CD4-positive, alpha-beta memory T cell (primary cell): ENCODE results near the gene WBP11. TPM values are rescaled to one million over a fixed set of nuclear protein-coding genes. Genes with fewer than 3 reads are reported as not detected.

Experiments
- CTCF ChIA-PET: fragments of 350-600 bp; sonication (Branson Sonifier 250); formaldehyde crosslinking; loops from one replicate; lab custom pipeline; 2021; ENCODE audit warnings: inconsistent platforms; ENCODE audit not compliant: partially characterized antibody; lab: Charles Lee
- POLR2A ChIA-PET: fragments of 350-600 bp; sonication (Branson Sonifier 250); formaldehyde crosslinking; loops from one replicate; lab custom pipeline; 2021; ENCODE audit not compliant: partially characterized antibody; lab: Charles Lee
- DNase-seq, 5 donors: peaks; one replicate each; pipeline versions ENCODE4 v3.0.0 to v3.0.0-alpha.2; 2020 to 2022; ENCODE audit warnings: mixed read lengths in 1 of 5
- H3K27ac ChIP-seq: one replicate; pipeline ENCODE4 v1.7.0; 2013; ENCODE audit warnings: low read depth, low read length
- H3K27me3 ChIP-seq: 2 replicates; pipeline ENCODE4 v1.7.0; 2013; ENCODE audit warnings: mild to moderate bottlenecking, low read length, moderate library complexity; ENCODE audit not compliant: insufficient read depth
- H3K36me3 ChIP-seq: 2 replicates; pipeline ENCODE4 v1.7.0; 2013; ENCODE audit warnings: mild to moderate bottlenecking, low read length, moderate library complexity; ENCODE audit not compliant: insufficient read depth
- H3K4me1 ChIP-seq: 2 replicates; pipeline ENCODE4 v1.7.0; 2013; ENCODE audit warnings: mild to moderate bottlenecking, low read length, moderate library complexity; ENCODE audit not compliant: insufficient read depth
- H3K4me3 ChIP-seq, 2 donors: one replicate each; pipeline ENCODE4 v1.7.0; 2013; ENCODE audit warnings: low read length in 2 of 2, mild to moderate bottlenecking in 1 of 2
- H3K9me3 ChIP-seq, 2 donors: one replicate each; pipeline ENCODE4 v1.7.0; 2013; ENCODE audit warnings: low read length in 2 of 2, control low read depth in 1 of 2; ENCODE audit not compliant: control insufficient read depth in 1 of 2
- H3K27ac Mint-ChIP-seq, 7 donors: one replicate each; pipeline ENCODE4 v1.8.0; 2020 to 2021; ENCODE audit warnings: mixed read lengths in 7 of 7, mild to moderate bottlenecking in 6 of 7, inconsistent platforms in 3 of 7, moderate library complexity in 3 of 7
- H3K27me3 Mint-ChIP-seq, 2 donors: one replicate each; pipeline ENCODE4 v1.8.0; 2020 to 2021; ENCODE audit warnings: mixed read lengths in 2 of 2
- H3K36me3 Mint-ChIP-seq, 2 donors: one replicate each; pipeline ENCODE4 v1.8.0; 2020 to 2021; ENCODE audit warnings: mixed read lengths in 2 of 2, inconsistent platforms in 1 of 2, mild to moderate bottlenecking in 1 of 2
- H3K4me1 Mint-ChIP-seq, 4 donors: one replicate each; pipeline ENCODE4 v1.8.0; 2020 to 2021; ENCODE audit warnings: mixed read lengths in 4 of 4, mild to moderate bottlenecking in 1 of 4
- H3K4me3 Mint-ChIP-seq, 8 donors: one replicate each; pipeline ENCODE4 v1.8.0; 2020 to 2021; ENCODE audit warnings: mixed read lengths in 8 of 8, mild to moderate bottlenecking in 7 of 8, moderate library complexity in 6 of 8, inconsistent platforms in 3 of 8
- H3K9me3 Mint-ChIP-seq, 8 donors: one replicate each; pipeline ENCODE4 v1.8.0; 2020 to 2021; ENCODE audit warnings: mixed read lengths in 8 of 8, mild to moderate bottlenecking in 5 of 8, inconsistent platforms in 3 of 8, moderate library complexity in 1 of 8
- intact Hi-C: fragments of 100-400 bp; cut with micrococcal nuclease; formaldehyde crosslinking; loops from one replicate; pipeline ENCODE4 v1.15.1; 2023
- polyA plus RNA-seq, 2 donors: library from polyadenylated mRNA; unstranded; fragments of 300-500 nt; fragmentation: Illumina TruSeq; gene quantifications; one replicate each; pipeline ENCODE4 v1.2.3, GENCODE V29; 2021
- total RNA-seq, 2 experiments: library from RNA; stranded (reverse); gene quantifications; one replicate each; pipeline ENCODE4 v1.2.3, GENCODE V29; 2021

Gene WBP11
- total and polyA plus RNA-seq, 4 experiments from 2014 or later: 45.8 to 83.8 (median 80.8) TPM

GRCh38 chr12:14770496-14771461 is 32.5 kb downstream of the WBP11 start:
- Histone ChIP-seq H3K27me3 (no peaks in the 10 kb centered on the region), H3K36me3 (no peaks in the 10 kb centered on the region), H3K4me1 (peaks cover 55% of the 10 kb centered on the region), H3K9me3 (no peaks in the 10 kb centered on the region), H3K4me3 (peak overlapping the region; percentile 88 to 92), H3K27ac (peak overlapping the region; percentile 98)
- peaks cover 1 to 23% (median 14%) of the 10 kb centered on the region in 8 donors for H3K9me3 Mint-ChIP-seq
- ChIA-PET POLR2A (interaction anchor here (0.6 to 8.5 kb wide), 55 partner anchors 9 to 1140 kb away, joined by 3 to 376 read pairs (median 5); partner anchors contain the start of genes ARHGDIB, ATF7IP, C12orf60 and DERA), CTCF (interaction anchor here (0.6 to 4.6 kb wide), 29 partner anchors 10 to 516 kb away, joined by 3 to 27 read pairs (median 4); partner anchors contain the start of genes ATF7IP, C12orf60, ERP27 and WBP11)
- peak overlapping the region; percentile 97 to 100 (median 99) for H3K27ac Mint-ChIP-seq
- no peaks in the 10 kb centered on the region for H3K27me3 Mint-ChIP-seq
- intact Hi-C loops: loop anchor here (1.0 to 5.0 kb wide), 8 partner anchors 33 to 1017 kb away; partner anchors contain the start of genes ARHGDIB, ATF7IP, C12orf60 and EPS8
- H3K36me3 Mint-ChIP-seq: peaks cover 28 to 65% of the 10 kb centered on the region in 2 donors
- peak overlapping the region; percentile 94 to 99 (median 97) for H3K4me3 Mint-ChIP-seq
- DNase-seq: peak; percentile 94 to 96 (median 95)
- H3K4me1 Mint-ChIP-seq: peaks cover 36 to 83% (median 53%) of the 10 kb centered on the region in 4 donors

GRCh38 chr12:14769969-14770495 is 33.2 kb downstream of the WBP11 start:
- intact Hi-C loops: loop anchor here (1.0 to 5.0 kb wide), 6 partner anchors 33 to 1017 kb away; partner anchors contain the start of genes C12orf60, EPS8 and WBP11
- Mint-ChIP-seq H3K4me1 (peaks cover 30 to 83% (median 50%) of the 10 kb centered on the region in 4 donors), H3K27ac (peak overlapping the region; percentile 97 to 100 (median 99)), H3K36me3 (peaks cover 36 to 69% of the 10 kb centered on the region in 2 donors), H3K27me3 (no peaks in the 10 kb centered on the region), H3K9me3 (peaks cover 3 to 29% (median 17%) of the 10 kb centered on the region in 8 donors), H3K4me3 (peak overlapping the region; percentile 94 to 99 (median 97))
- H3K27ac ChIP-seq: peak overlapping the region; percentile 98
- POLR2A ChIA-PET: interaction anchor here (0.6 to 8.5 kb wide), 40 partner anchors 10 to 1141 kb away, joined by 3 to 376 read pairs (median 6); partner anchors contain the start of genes ARHGDIB, ATF7IP, C12orf60 and DERA
- CTCF ChIA-PET: interaction anchor here (0.6 to 4.6 kb wide), 22 partner anchors 10 to 405 kb away, joined by 3 to 27 read pairs (median 6); partner anchors contain the start of genes ATF7IP, C12orf60, ERP27 and WBP11
- H3K9me3 ChIP-seq: no peaks in the 10 kb centered on the region
- H3K36me3 ChIP-seq: no peaks in the 10 kb centered on the region
- H3K27me3 ChIP-seq: no peaks in the 10 kb centered on the region
- peak overlapping the region; percentile 88 to 92 for H3K4me3 ChIP-seq
- peaks cover 50% of the 10 kb centered on the region for H3K4me1 ChIP-seq
- peak; percentile 87 to 94 (median 90) for DNase-seq

GRCh38 chr12:14769466-14769968 is 33.8 kb downstream of the WBP11 start:
- no peak for DNase-seq
- Histone ChIP-seq H3K36me3 (no peaks in the 10 kb centered on the region), H3K4me1 (peaks cover 49% of the 10 kb centered on the region), H3K27me3 (no peaks in the 10 kb centered on the region), H3K9me3 (no peaks in the 10 kb centered on the region), H3K4me3 (peak overlapping the region; percentile 88 to 92), H3K27ac (peak overlapping the region; percentile 98)
- Mint-ChIP-seq H3K9me3 (peaks cover 3 to 31% (median 17%) of the 10 kb centered on the region in 8 donors), H3K4me1 (peaks cover 28 to 78% (median 48%) of the 10 kb centered on the region in 4 donors), H3K27me3 (no peaks in the 10 kb centered on the region), H3K36me3 (peaks cover 41 to 68% of the 10 kb centered on the region in 2 donors), H3K4me3 (peak overlapping the region; percentile 94 to 99 (median 97)), H3K27ac (peak overlapping the region; percentile 97 to 100 (median 99))
- CTCF ChIA-PET: interaction anchor here (0.7 to 4.6 kb wide), 24 partner anchors 9 to 404 kb away, joined by 3 to 27 read pairs (median 5); partner anchors contain the start of genes ATF7IP, C12orf60, ERP27 and WBP11
- intact Hi-C loops: no loop called here
- POLR2A ChIA-PET: interaction anchor here (0.6 to 8.5 kb wide), 36 partner anchors 10 to 1142 kb away, joined by 3 to 376 read pairs (median 6); partner anchors contain the start of genes ARHGDIB, ATF7IP, C12orf60 and DERA

- CTCF ChIA-PET: interaction anchor here (0.7 to 4.6 kb wide), 19 partner anchors 8 to 403 kb away, joined by 3 to 27 read pairs (median 6); partner anchors contain the start of genes ATF7IP, C12orf60 and WBP11
- DNase-seq: peak in 4 of 5 donors; percentile 8 to 64 (median 18)
- H3K4me1 Mint-ChIP-seq: peaks cover 24 to 72% (median 44%) of the 10 kb centered on the region in 4 donors
Observed at GRCh38 chr12:14768823-14769405, 34.4 kb downstream of the WBP11 start.

GRCh38 chr12:14767617-14768016 is 35.7 kb downstream of the WBP11 start:
- Mint-ChIP-seq H3K4me3 (peak overlapping the region; percentile 4 to 60 (median 44)), H3K4me1 (peaks cover 24 to 68% (median 40%) of the 10 kb centered on the region in 4 donors), H3K27ac (peak overlapping the region in 5 of 7 donors; percentile 3 to 100 (median 77)), H3K9me3 (peaks cover 3 to 39% (median 17%) of the 10 kb centered on the region in 8 donors), H3K27me3 (no peaks in the 10 kb centered on the region), H3K36me3 (peaks cover 50 to 66% of the 10 kb centered on the region in 2 donors)
- H3K27ac ChIP-seq: no peak overlapping the region
- ChIA-PET POLR2A (interaction anchor here (0.6 to 1.2 kb wide), 2 partner anchors 36 to 228 kb away, joined by 3 read pairs; partner anchors contain the start of genes C12orf60 and WBP11), CTCF (no interaction called here)
- peaks cover 36% of the 10 kb centered on the region for H3K4me1 ChIP-seq
- no peaks in the 10 kb centered on the region for H3K9me3 ChIP-seq
- H3K4me3 ChIP-seq: no peak overlapping the region
- DNase-seq: no peak
- no peaks in the 10 kb centered on the region for H3K36me3 ChIP-seq
- no peaks in the 10 kb centered on the region for H3K27me3 ChIP-seq
- intact Hi-C loops: no loop called here

More at GRCh38 chr12:14768823-14769405, 34.4 kb downstream of the WBP11 start:
- H3K36me3 ChIP-seq: no peaks in the 10 kb centered on the region
- no peaks in the 10 kb centered on the region for H3K9me3 ChIP-seq
- intact Hi-C loops: no loop called here
- peak overlapping the region; percentile 88 to 92 for H3K4me3 ChIP-seq
- peak overlapping the region; percentile 98 for H3K27ac ChIP-seq
- no peaks in the 10 kb centered on the region for H3K27me3 ChIP-seq
- POLR2A ChIA-PET: interaction anchor here (0.9 to 8.5 kb wide), 19 partner anchors 11 to 1142 kb away, joined by 3 to 376 read pairs (median 11); partner anchors contain the start of genes ARHGDIB, ATF7IP, C12orf60 and DERA
- Mint-ChIP-seq H3K4me3 (peak overlapping the region; percentile 94 to 99 (median 97)), H3K27me3 (no peaks in the 10 kb centered on the region), H3K36me3 (peaks cover 44 to 62% of the 10 kb centered on the region in 2 donors), H3K27ac (peak overlapping the region; percentile 97 to 100 (median 99)), H3K9me3 (peaks cover 3 to 36% (median 17%) of the 10 kb centered on the region in 8 donors)
- H3K4me1 ChIP-seq: peaks cover 49% of the 10 kb centered on the region
